NCI-H2171 (cell line): ENCODE data around the gene OVOL2.

Experiments
- DNase-seq: peaks from one replicate; lab custom pipeline; 2025; lab: John Stamatoyannopoulos, UW

The OVOL2 gene

GRCh38 chr20:17976305-17976704, 81.4 kb downstream of the OVOL2 start:
- DNase-seq: no peak
